T-cell (primary cell): Measurements from ENCODE around the gene NF2. TPM values are rescaled to one million over a fixed set of nuclear protein-coding genes. Genes with fewer than 3 reads are reported as not detected.

Experiments
- ATAC-seq, 4 experiments: fragments of 200-7000 bp in 3 of 4; fragments of 150-1000 bp in 1 of 4; cut with Tn5 transposase; replicated peaks in 1 of 4; 1 replicate in 3 of 4; 2 replicates in 1 of 4; pipeline ENCODE4 v1.10.0; 2021; ENCODE audit warnings: moderate library complexity in 3 of 4, mild to moderate bottlenecking in 2 of 4, moderate number of reproducible peaks in 1 of 4
- CTCF ChIA-PET, 2 donors: fragments of 300-600 bp; sonication (Branson Sonifier 250); formaldehyde crosslinking; loops; one replicate each; lab custom pipeline; 2022; ENCODE audit warnings: antibody characterized with exemption in 2 of 2; lab: Charles Lee
- POLR2A ChIA-PET, 2 donors: fragments of 300-600 bp; sonication (Branson Sonifier 250); formaldehyde crosslinking; loops; one replicate each; lab custom pipeline; 2022; ENCODE audit warnings: antibody characterized with exemption in 2 of 2; lab: Charles Lee
- DNase-seq, 35 experiments: peaks; one replicate each; pipeline versions ENCODE4 v3.0.0 to v3.0.0-alpha.2; 2013 to 2023
- H3K27ac ChIP-seq: one replicate; pipeline ENCODE4 v1.5.1; 2013; ENCODE audit warnings: low read length
- H3K27me3 ChIP-seq, 2 experiments: replicated peaks in 1 of 2; 1 replicate in 1 of 2; 2 replicates in 1 of 2; pipeline versions ENCODE4 v1.6.1 to v1.7.0; 2013; ENCODE audit warnings: low read length in 1 of 2, mixed read lengths in 1 of 2; ENCODE audit not compliant: control insufficient read depth in 2 of 2, insufficient read depth in 2 of 2; ENCODE audit errors: extremely low read depth in 1 of 2
- H3K36me3 ChIP-seq, 2 donors: 1 replicate in 1 of 2; 2 replicates in 1 of 2; pipeline versions ENCODE4 v1.6.1 to v1.7.0; 2013; ENCODE audit warnings: low read length in 1 of 2; ENCODE audit not compliant: control insufficient read depth in 2 of 2, insufficient read depth in 1 of 2; ENCODE audit errors: extremely low read depth in 1 of 2
- H3K4me1 ChIP-seq, 2 experiments: 1 replicate in 1 of 2; 2 replicates in 1 of 2; pipeline versions ENCODE4 v1.6.1 to v1.7.0; 2013; ENCODE audit warnings: low read length in 2 of 2, mixed read lengths in 1 of 2; ENCODE audit not compliant: insufficient read depth in 2 of 2, control insufficient read depth in 1 of 2; ENCODE audit errors: extremely low read depth in 1 of 2
- H3K4me3 ChIP-seq, 2 donors: 1 replicate in 1 of 2; 2 replicates in 1 of 2; pipeline versions ENCODE4 v1.5.1 to v1.7.0; 2013; ENCODE audit warnings: mild to moderate bottlenecking in 2 of 2, low read length in 1 of 2, moderate library complexity in 1 of 2; ENCODE audit not compliant: control insufficient read depth in 1 of 2; ENCODE audit errors: extremely low read depth in 1 of 2
- H3K9me3 ChIP-seq: 2 replicates; pipeline ENCODE4 v1.7.0; 2013
- H3K27ac Mint-ChIP-seq, 2 donors: one replicate each; pipeline ENCODE4 v1.8.0; 2020 to 2021; ENCODE audit warnings: mild to moderate bottlenecking in 2 of 2, mixed read lengths in 2 of 2
- H3K27me3 Mint-ChIP-seq, 2 donors: one replicate each; pipeline ENCODE4 v1.8.0; 2021 to 2022; ENCODE audit warnings: mixed read lengths in 2 of 2
- H3K36me3 Mint-ChIP-seq: one replicate; pipeline ENCODE4 v1.8.0; 2021; ENCODE audit warnings: mixed read lengths
- H3K4me1 Mint-ChIP-seq, 3 donors: one replicate each; pipeline ENCODE4 v1.8.0; 2020 to 2022; ENCODE audit warnings: mixed read lengths in 3 of 3, mild to moderate bottlenecking in 1 of 3
- H3K4me3 Mint-ChIP-seq, 3 donors: one replicate each; pipeline ENCODE4 v1.8.0; 2020 to 2022; ENCODE audit warnings: mild to moderate bottlenecking in 3 of 3, mixed read lengths in 3 of 3, moderate library complexity in 3 of 3
- H3K9me3 Mint-ChIP-seq, 3 donors: one replicate each; pipeline ENCODE4 v1.8.0; 2020 to 2022; ENCODE audit warnings: mixed read lengths in 3 of 3
- WGBS: methylation state at CpG from one replicate; pipeline ENCODE4 v1.1.5; 2013; ENCODE audit warnings: missing lambda C conversion rate; ENCODE audit not compliant: insufficient coverage; 5-methylcytosine and 5-hydroxymethylcytosine counted together
- total RNA-seq, 35 experiments: library from RNA in 6 of 35; stranded (reverse) in 6 of 35; fragments of 120-200 nt in 1 of 35; gene quantifications; one replicate each; pipeline versions ENCODE4 v1.2.1 to v1.2.4 and lab custom pipeline; 2013 to 2026

Gene NF2
- total RNA-seq, 5 donors from 2014 or later (not counting 1 experiment from before 2014, with no cell fraction given) = 26.1 to 33.4 (median 31.9) TPM

DNA sequence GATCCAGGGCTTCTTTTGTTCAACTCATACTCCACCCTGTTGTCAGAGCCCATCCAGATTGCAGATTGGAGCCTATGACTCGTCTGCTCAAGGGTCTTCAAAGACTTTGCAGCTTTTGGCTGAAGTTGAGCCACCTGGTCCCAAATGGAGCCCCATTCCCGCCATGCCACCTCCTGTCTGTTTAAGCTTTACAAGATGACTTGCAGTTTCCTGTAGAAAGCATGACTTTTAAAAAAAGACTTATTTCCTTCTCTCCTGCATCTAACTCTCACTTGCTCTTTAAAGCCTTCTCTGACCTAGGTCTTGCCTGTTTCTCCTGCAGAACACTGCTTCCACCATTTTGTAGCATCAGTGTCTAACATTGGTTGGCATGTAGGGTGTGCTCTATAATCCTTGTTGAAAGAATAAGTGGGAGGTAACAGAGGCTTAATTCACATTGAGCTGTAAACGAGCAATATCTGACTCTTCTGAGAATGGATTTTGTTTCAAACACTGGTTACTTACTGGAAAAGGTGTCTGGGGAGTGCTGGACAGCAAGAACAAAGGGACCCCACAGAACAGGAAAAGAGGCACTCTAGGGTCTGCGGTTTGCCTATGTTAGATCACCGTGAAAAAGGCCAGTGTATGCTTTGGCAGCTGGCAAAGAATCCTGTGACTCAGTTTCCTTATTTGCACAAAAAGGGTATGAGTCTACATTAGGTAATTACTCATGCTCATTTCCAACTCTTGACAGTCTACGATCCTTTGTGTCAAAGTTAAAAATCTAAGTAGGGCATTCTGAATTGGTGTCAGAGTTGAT is 30.3 kb downstream of the NF2 start:
- Mint-ChIP-seq H3K36me3 (peaks cover 15% of the 10 kb centered on the region), H3K4me3 (no peak overlapping the region), H3K27ac (no peak overlapping the region), H3K4me1 (peaks cover 39 to 48% (median 47%) of the 10 kb centered on the region in 3 donors), H3K9me3 (no peaks in the 10 kb centered on the region), H3K27me3 (no peaks in the 10 kb centered on the region)
- ChIA-PET POLR2A (no interaction called here), CTCF (interaction anchor here in 1 of 2 donors (0.6 kb wide), 1 partner anchor 138 kb away, joined by 6 read pairs; no protein-coding TSS in a partner anchor)
- WGBS = 93% methylated on average over 3 of the region's 6 CpGs
- peaks cover 0 to 12% of the 10 kb centered on the region in 2 donors for H3K36me3 ChIP-seq
- no peak for ATAC-seq
- H3K27me3 ChIP-seq = no peaks in the 10 kb centered on the region
- H3K27ac ChIP-seq = no peak overlapping the region
- no peak overlapping the region for H3K4me3 ChIP-seq
- peaks cover 0 to 2% of the 10 kb centered on the region in 2 experiments for H3K4me1 ChIP-seq
- no peaks in the 10 kb centered on the region for H3K9me3 ChIP-seq
- no peak for DNase-seq

DNA sequence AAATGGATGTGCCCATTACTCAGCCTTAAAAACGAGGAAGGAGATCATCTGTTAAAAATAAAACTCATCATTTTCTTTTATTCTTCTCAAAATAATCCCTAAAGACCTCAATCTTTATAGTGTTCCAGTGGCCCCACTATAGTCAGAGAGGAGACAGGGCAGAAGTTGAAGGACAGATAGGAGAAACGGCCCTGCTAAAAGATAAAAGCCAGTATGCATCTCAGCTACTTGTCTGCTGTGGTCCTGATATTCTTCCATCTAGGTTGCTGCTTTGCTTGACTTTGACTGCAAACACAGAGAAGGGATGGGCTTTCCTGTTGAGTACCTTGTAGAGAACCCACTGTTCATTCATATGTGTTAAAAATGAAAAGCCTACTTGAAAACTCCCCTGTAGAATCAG is 31.4 kb downstream of the NF2 start:
- Mint-ChIP-seq H3K9me3 (no peaks in the 10 kb centered on the region), H3K27me3 (no peaks in the 10 kb centered on the region), H3K4me3 (no peak overlapping the region), H3K4me1 (peaks cover 32 to 39% (median 37%) of the 10 kb centered on the region in 3 donors), H3K36me3 (peaks cover 19% of the 10 kb centered on the region), H3K27ac (no peak overlapping the region)
- Histone ChIP-seq H3K36me3 (peaks cover 0 to 19% of the 10 kb centered on the region in 2 donors), H3K4me1 (peaks cover 0 to 2% of the 10 kb centered on the region in 2 experiments), H3K4me3 (no peak overlapping the region), H3K9me3 (no peaks in the 10 kb centered on the region), H3K27me3 (no peaks in the 10 kb centered on the region), H3K27ac (no peak overlapping the region)
- DNase-seq (no peak), ATAC-seq (no peak)
- ChIA-PET CTCF (no interaction called here), POLR2A (no interaction called here)
- WGBS = no CpG with 5 or more reads among the region's 2 CpGs

- ATAC-seq (no peak), DNase-seq (peak in 1 of 35 experiments; percentile 45)
- H3K36me3 ChIP-seq = peaks cover 0 to 19% of the 10 kb centered on the region in 2 donors
- peaks cover 32 to 37% (median 33%) of the 10 kb centered on the region in 3 donors for H3K4me1 Mint-ChIP-seq
- no peaks in the 10 kb centered on the region for H3K9me3 ChIP-seq
- no peaks in the 10 kb centered on the region for H3K27me3 ChIP-seq
- H3K4me3 Mint-ChIP-seq = no peak overlapping the region
- ChIA-PET CTCF (interaction anchor here (0.5 to 1.6 kb wide), 5 partner anchors 31 to 753 kb away, joined by 3 to 10 read pairs (median 3); no protein-coding TSS in a partner anchor), POLR2A (no interaction called here)
- H3K4me1 ChIP-seq = no peaks in the 10 kb centered on the region
- no peaks in the 10 kb centered on the region for H3K27me3 Mint-ChIP-seq
- no peak overlapping the region for H3K27ac ChIP-seq
- no peaks in the 10 kb centered on the region for H3K9me3 Mint-ChIP-seq
- H3K4me3 ChIP-seq = no peak overlapping the region
- H3K36me3 Mint-ChIP-seq = peaks cover 19% of the 10 kb centered on the region
- H3K27ac Mint-ChIP-seq = no peak overlapping the region
- no CpG with 5 or more reads among the region's 3 CpGs for WGBS
Observed at GRCh38 chr22:29635734-29636357, 32.4 kb downstream of the NF2 start.

DNA sequence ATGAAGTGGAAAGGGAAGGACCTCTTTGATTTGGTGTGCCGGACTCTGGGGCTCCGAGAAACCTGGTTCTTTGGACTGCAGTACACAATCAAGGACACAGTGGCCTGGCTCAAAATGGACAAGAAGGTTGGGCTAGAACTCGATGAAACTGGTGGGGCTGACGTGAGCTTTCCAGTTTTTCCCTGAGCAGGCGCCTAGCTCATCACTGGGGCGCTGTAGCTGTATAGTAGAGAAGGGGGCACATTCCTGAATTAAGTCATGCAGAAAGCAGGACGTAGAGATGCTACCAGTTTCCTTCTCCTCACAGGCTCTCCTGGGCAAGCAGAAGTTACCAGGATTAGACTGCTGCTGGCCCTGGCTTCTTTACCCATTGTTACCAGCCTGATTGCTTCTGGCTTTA is 33.3 kb downstream of the NF2 start:
- peaks cover 25% of the 10 kb centered on the region for H3K36me3 Mint-ChIP-seq
- H3K36me3 ChIP-seq = peaks cover 0 to 22% of the 10 kb centered on the region in 2 donors
- H3K9me3 Mint-ChIP-seq = no peaks in the 10 kb centered on the region

GRCh38 chr22:29637181-29637580 is 33.7 kb downstream of the NF2 start:
- no peaks in the 10 kb centered on the region for H3K27me3 ChIP-seq
- POLR2A ChIA-PET = no interaction called here
- H3K27ac ChIP-seq = no peak overlapping the region
- no peak for DNase-seq
- Mint-ChIP-seq H3K36me3 (peaks cover 29% of the 10 kb centered on the region), H3K4me3 (no peak overlapping the region), H3K9me3 (no peaks in the 10 kb centered on the region), H3K27ac (no peak overlapping the region), H3K4me1 (peaks cover 31 to 35% (median 34%) of the 10 kb centered on the region in 3 donors), H3K27me3 (no peaks in the 10 kb centered on the region)
- peaks cover 0 to 26% of the 10 kb centered on the region in 2 donors for H3K36me3 ChIP-seq
- H3K4me3 ChIP-seq = no peak overlapping the region
- peaks cover 0 to 3% of the 10 kb centered on the region in 2 experiments for H3K4me1 ChIP-seq
- H3K9me3 ChIP-seq = no peaks in the 10 kb centered on the region
- ATAC-seq = no peak
- CTCF ChIA-PET = interaction anchor here in 1 of 2 donors (1.3 to 1.6 kb wide), 2 partner anchors 11 to 368 kb away, joined by 4 to 10 read pairs; no protein-coding TSS in a partner anchor
- no CpG with 5 or more reads among the region's 1 CpG for WGBS

More for the DNA sequence above, 33.3 kb downstream of the NF2 start:
- H3K27me3 ChIP-seq = no peaks in the 10 kb centered on the region
- H3K9me3 ChIP-seq = no peaks in the 10 kb centered on the region
- Mint-ChIP-seq H3K27ac (no peak overlapping the region), H3K27me3 (no peaks in the 10 kb centered on the region), H3K4me1 (peaks cover 31 to 33% (median 32%) of the 10 kb centered on the region in 3 donors), H3K4me3 (no peak overlapping the region)
- H3K27ac ChIP-seq = no peak overlapping the region
- no peaks in the 10 kb centered on the region for H3K4me1 ChIP-seq
- no peak for DNase-seq
- ATAC-seq = no peak
- no peak overlapping the region for H3K4me3 ChIP-seq
- WGBS = 95% methylated on average over 4 of the region's 7 CpGs
- ChIA-PET POLR2A (no interaction called here), CTCF (interaction anchor here (0.7 to 1.6 kb wide), 3 partner anchors 32 to 368 kb away, joined by 3 to 10 read pairs (median 4); no protein-coding TSS in a partner anchor)

GRCh38 chr22:29638678-29639077 is 35.2 kb downstream of the NF2 start:
- H3K9me3 ChIP-seq = no peaks in the 10 kb centered on the region
- CTCF ChIA-PET = interaction anchor here in 1 of 2 donors (1.3 kb wide), 1 partner anchor 13 kb away, joined by 4 read pairs; no protein-coding TSS in a partner anchor
- H3K27ac ChIP-seq = no peak overlapping the region
- H3K4me3 ChIP-seq = no peak overlapping the region
- 83% methylated on average over 1 of the region's 1 CpG for WGBS
- peaks cover 0 to 27% of the 10 kb centered on the region in 2 donors for H3K36me3 ChIP-seq
- peaks cover 0 to 3% of the 10 kb centered on the region in 2 experiments for H3K4me1 ChIP-seq
- no peak overlapping the region for H3K4me3 Mint-ChIP-seq
- no peak overlapping the region for H3K27ac Mint-ChIP-seq
- ATAC-seq (no peak), DNase-seq (no peak)
- H3K36me3 Mint-ChIP-seq = peaks cover 35% of the 10 kb centered on the region
- H3K27me3 Mint-ChIP-seq = no peaks in the 10 kb centered on the region
- no peaks in the 10 kb centered on the region for H3K9me3 Mint-ChIP-seq
- H3K27me3 ChIP-seq = no peaks in the 10 kb centered on the region
- peaks cover 23 to 27% (median 25%) of the 10 kb centered on the region in 3 donors for H3K4me1 Mint-ChIP-seq
- POLR2A ChIA-PET = no interaction called here
